ENCODE data around the gene AMH. TPM values are rescaled to one million over a fixed set of nuclear protein-coding genes. Genes with fewer than 3 reads are reported as not detected.

AMH gene
- total and polyA plus RNA-seq, 11 donors, result 0.10 to 1.1 (median 0.57) TPM; not detected in 4

- peak overlapping the region in 11 of 12 donors; percentile 18 to 69 (median 38) for H3K4me3 ChIP-seq
- H3K27ac ChIP-seq, result no peak overlapping the region
- H3K36me3 ChIP-seq, result no peaks in the 10 kb centered on the region
- H3K4me1 ChIP-seq, result peaks cover 2 to 59% (median 33%) of the 10 kb centered on the region in 12 donors
- no peak for TF ChIP-seq POLR2A (IDR thresholded peaks at IDR 0.05)
- intact Hi-C loops (cut with DNase I), result no loop called here
- no peak for DNase-seq
- 0 to 7% (median 4%) methylated on average over 25 to 67 of the region's 67 CpGs for WGBS, 4 donors
- peaks cover 35 to 78% (median 55%) of the 10 kb centered on the region in 9 donors for H3K27me3 ChIP-seq
- no peaks in the 10 kb centered on the region for H3K9me3 ChIP-seq
- no peak for ATAC-seq
Observed at GRCh38 chr19:2291185-2291751, 42.1 kb downstream of the AMH start.

GRCh38 chr19:2294687-2295335 is 45.7 kb downstream of the AMH start:
- H3K4me3 ChIP-seq, result peak overlapping the region in 8 of 12 donors; percentile 2 to 26 (median 14)
- DNase-seq (peak in 2 of 5 donors; percentile 60 to 62), ATAC-seq (peak; percentile 17 to 85 (median 79))
- 8 to 18% (median 13%) methylated on average over 26 of the region's 26 CpGs for WGBS, 4 donors
- H3K36me3 ChIP-seq, result no peaks in the 10 kb centered on the region
- intact Hi-C loops (cut with DNase I), result no loop called here
- H3K9me3 ChIP-seq, result no peaks in the 10 kb centered on the region
- no peak for TF ChIP-seq CTCF (IDR thresholded peaks at IDR 0.05)
- TF ChIP-seq POLR2A (IDR thresholded peaks at IDR 0.05), result no peak
- H3K4me1 ChIP-seq, result peaks cover 2 to 38% (median 29%) of the 10 kb centered on the region in 12 donors
- H3K27ac ChIP-seq, result peak overlapping the region in 3 of 12 donors; percentile 34 to 81 (median 55)
- H3K27me3 ChIP-seq, result peaks cover 22 to 49% (median 40%) of the 10 kb centered on the region in 9 donors

GRCh38 chr19:2296141-2296540 is 47.0 kb downstream of the AMH start:
- no peak for TF ChIP-seq CTCF (IDR thresholded peaks at IDR 0.05)
- no peak for TF ChIP-seq POLR2A (IDR thresholded peaks at IDR 0.05)
- intact Hi-C loops (cut with DNase I), result no loop called here
- H3K4me1 ChIP-seq, result peaks cover 0 to 24% (median 16%) of the 10 kb centered on the region in 12 donors
- no peak overlapping the region for H3K4me3 ChIP-seq
- no peaks in the 10 kb centered on the region for H3K9me3 ChIP-seq
- peaks cover 9 to 47% (median 28%) of the 10 kb centered on the region in 9 donors for H3K27me3 ChIP-seq
- no peaks in the 10 kb centered on the region for H3K36me3 ChIP-seq
- H3K27ac ChIP-seq, result no peak overlapping the region
- ATAC-seq (no peak), DNase-seq (no peak)
- 84 to 89% (median 87%) methylated on average over 16 of the region's 16 CpGs for WGBS, 4 donors

- no peaks in the 10 kb centered on the region for H3K9me3 ChIP-seq
- peaks cover 0 to 38% (median 8%) of the 10 kb centered on the region in 9 donors for H3K27me3 ChIP-seq
- H3K4me3 ChIP-seq, result no peak overlapping the region
- H3K36me3 ChIP-seq, result no peaks in the 10 kb centered on the region
- no peak overlapping the region for H3K27ac ChIP-seq
- intact Hi-C loops (cut with DNase I), result no loop called here
- ATAC-seq (no peak), DNase-seq (no peak)
- H3K4me1 ChIP-seq, result peaks cover 0 to 10% (median 7%) of the 10 kb centered on the region in 12 donors
- TF ChIP-seq CTCF (IDR thresholded peaks at IDR 0.05), result no peak
- TF ChIP-seq POLR2A (IDR thresholded peaks at IDR 0.05), result no peak
- WGBS, 4 donors, result 75 to 84% (median 77%) methylated on average over 17 of the region's 17 CpGs
Observed at GRCh38 chr19:2300533-2300932, 51.4 kb downstream of the AMH start.

MicroRNA genes within 50 kb of the gene (microRNA counts, 767-probe panel; counts per million panel counts)
- 0 to 71.6 counts per million in 2 donors for microRNA hsa-miR-1227

Small RNA genes lying within 50 kb of the gene (microRNA-seq; reads per million reads assigned to microRNA genes)
- 1.8 to 6.0 (median 2.6) reads per million in 4 donors for gene MIR1227
- gene MIR4321, result 0 reads per million in 4 donors

Other genes with a start within 250 kb of the AMH start
- gene BTBD2, start 233.6 kb upstream of the AMH start, total RNA-seq, result 10 to 100 TPM; 47.3 to 81.8 (median 52.6) TPM
- gene BTBD2, start 233.6 kb upstream of the AMH start, polyA plus RNA-seq, result 10 to 100 TPM; 39.4 to 46.2 TPM
- 100 to 1,000 TPM; 129 to 318 (median 155) TPM for gene MKNK2, start 198.1 kb upstream of the AMH start, total RNA-seq
- gene MKNK2, start 198.1 kb upstream of the AMH start, polyA plus RNA-seq, result 100 to 1,000 TPM; 110 to 197 TPM
- 10 to 100 TPM; 10.8 to 32.3 (median 16.7) TPM for gene MOB3A, start 153.0 kb upstream of the AMH start, total RNA-seq
- gene MOB3A, start 153.0 kb upstream of the AMH start, polyA plus RNA-seq, result 10 to 100 TPM in 1 of 2 donors, 1 to 10 TPM in 1; 7.1 to 18.6 TPM
- gene IZUMO4, start 152.4 kb upstream of the AMH start, total RNA-seq, result 1 to 10 TPM in 8 of 9 donors, not detected in 1; 1.7 to 6.2 (median 2.3) TPM
- 1 to 10 TPM; 4.4 to 5.8 TPM for gene IZUMO4, start 152.4 kb upstream of the AMH start, polyA plus RNA-seq
- gene AP3D1, start 97.8 kb upstream of the AMH start, total RNA-seq, result 100 to 1,000 TPM in 5 of 9 donors, 10 to 100 TPM in 4; 63.1 to 116 (median 103) TPM
- 100 to 1,000 TPM in 1 of 2 donors, 10 to 100 TPM in 1; 66.3 to 124 TPM for gene AP3D1, start 97.8 kb upstream of the AMH start, polyA plus RNA-seq
- 10 to 100 TPM in 6 of 9 donors, 1 to 10 TPM in 3; 5.2 to 24.0 (median 10.8) TPM for gene DOT1L, start 85.4 kb upstream of the AMH start, total RNA-seq
- gene DOT1L, start 85.4 kb upstream of the AMH start, polyA plus RNA-seq, result 10 to 100 TPM in 1 of 2 donors, 1 to 10 TPM in 1; 5.7 to 22.4 TPM
- 10 to 100 TPM; 44.6 to 63.2 (median 46.5) TPM for gene PLEKHJ1, start 13.0 kb upstream of the AMH start, total RNA-seq
- 10 to 100 TPM; 80.9 to 89.7 TPM for gene PLEKHJ1, start 13.0 kb upstream of the AMH start, polyA plus RNA-seq
- gene SF3A2, start 12.5 kb upstream of the AMH start, total RNA-seq, result 10 to 100 TPM; 19.2 to 43.9 (median 28.6) TPM
- 10 to 100 TPM; 22.7 to 29.5 TPM for gene SF3A2, start 12.5 kb upstream of the AMH start, polyA plus RNA-seq
- under 1 TPM in 1 of 9 donors, not detected in 8; 0.25 TPM for gene JSRP1, start 7.1 kb downstream of the AMH start, total RNA-seq
- under 1 TPM in 1 of 2 donors, not detected in 1; 0.34 TPM for gene JSRP1, start 7.1 kb downstream of the AMH start, polyA plus RNA-seq
- 1 to 10 TPM in 2 of 9 donors, under 1 TPM in 7; 0.11 to 1.6 (median 0.48) TPM for gene PEAK3, start 32.9 kb downstream of the AMH start, total RNA-seq
- gene PEAK3, start 32.9 kb downstream of the AMH start, polyA plus RNA-seq, result under 1 TPM; 0.21 to 0.23 TPM
- under 1 TPM in 1 of 9 donors, not detected in 8; 0.50 TPM for gene LINGO3, start 58.8 kb downstream of the AMH start, total RNA-seq
- gene LINGO3, start 58.8 kb downstream of the AMH start, polyA plus RNA-seq, result not detected
- gene LSM7, start 79.3 kb downstream of the AMH start, total RNA-seq, result 10 to 100 TPM; 33.8 to 79.1 (median 41.0) TPM
- 100 to 1,000 TPM; 187 to 213 TPM for gene LSM7, start 79.3 kb downstream of the AMH start, polyA plus RNA-seq
- gene SPPL2B, start 79.4 kb downstream of the AMH start, total RNA-seq, result 10 to 100 TPM; 17.6 to 30.9 (median 21.6) TPM
- 10 to 100 TPM; 18.9 to 31.2 TPM for gene SPPL2B, start 79.4 kb downstream of the AMH start, polyA plus RNA-seq
- under 1 TPM in 1 of 9 donors, not detected in 8; 0.09 TPM for gene TMPRSS9, start 110.9 kb downstream of the AMH start, total RNA-seq
- under 1 TPM in 1 of 2 donors, not detected in 1; 0.19 TPM for gene TMPRSS9, start 110.9 kb downstream of the AMH start, polyA plus RNA-seq
- gene TIMM13, start 178.3 kb downstream of the AMH start, total RNA-seq, result 10 to 100 TPM; 27.4 to 78.4 (median 62.6) TPM
- gene TIMM13, start 178.3 kb downstream of the AMH start, polyA plus RNA-seq, result 10 to 100 TPM; 75.4 to 98.5 TPM
- 10 to 100 TPM in 7 of 9 donors, 1 to 10 TPM in 2; 6.6 to 22.2 (median 13.8) TPM for gene LMNB2, start 207.6 kb downstream of the AMH start, total RNA-seq
- gene LMNB2, start 207.6 kb downstream of the AMH start, polyA plus RNA-seq, result 10 to 100 TPM in 1 of 2 donors, 1 to 10 TPM in 1; 9.3 to 33.0 TPM
- 100 to 1,000 TPM in 2 of 9 donors, 10 to 100 TPM in 7; 20.3 to 155 (median 46.6) TPM for gene GADD45B, start 226.8 kb downstream of the AMH start, total RNA-seq
- gene GADD45B, start 226.8 kb downstream of the AMH start, polyA plus RNA-seq, result 10 to 100 TPM; 67.2 to 68.4 TPM